K562 (cell line): ENCODE results near the gene PQBP1. TPM values are rescaled to one million over a fixed set of nuclear protein-coding genes. Genes with fewer than 3 reads are reported as not detected.

Experiments used
- ATF1 ChIP-seq, 2 experiments: fragments of 450-650 bp in 1 of 2; IDR thresholded peaks; 2 replicates each; pipeline ENCODE4 v1.6.1; 2016; ENCODE audit warnings: missing compliant biosample characterization in 1 of 2, missing genetic modification characterization in 1 of 2
- DPF2 ChIP-seq: fragments of 450-650 bp; IDR thresholded peaks from 2 replicates; pipeline ENCODE4 v1.6.1; 2016
- HDAC1 ChIP-seq, 2 experiments: fragments of 450-650 bp; IDR thresholded peaks; 2 replicates each; pipeline ENCODE4 v1.6.1; 2016 to 2017; ENCODE audit warnings: inconsistent platforms in 1 of 2, mild to moderate bottlenecking in 1 of 2, moderate library complexity in 1 of 2
- MEF2D ChIP-seq: conservative IDR thresholded peaks from 2 replicates; pipeline ENCODE4 v1.6.1; 2016; ENCODE audit warnings: low read depth, missing genetic modification characterization, missing compliant biosample characterization
- MYNN ChIP-seq, 2 experiments: sonication (generic); formaldehyde crosslinking in 1 of 2; IDR thresholded peaks; 2 replicates each; pipeline versions ENCODE4 v1.5.0 to v1.6.1; 2016 to 2020; ENCODE audit warnings: antibody characterized with exemption in 1 of 2, missing genetic modification reagents in 1 of 2
- SMAD4 ChIP-seq: fragments of 250-450 bp; sonication (Bioruptor Pico); conservative IDR thresholded peaks from 2 replicates; pipeline ENCODE4 v1.8.0; 2021; ENCODE audit warnings: inconsistent platforms, mild to moderate bottlenecking, moderate library complexity
- SMARCC2 ChIP-seq: fragments of 450-650 bp; IDR thresholded peaks from 2 replicates; pipeline ENCODE4 v1.6.1; 2017; ENCODE audit warnings: antibody characterized with exemption, moderate library complexity, mild to moderate bottlenecking, low read depth
- TCF3 ChIP-seq: sonication (generic); formaldehyde crosslinking; IDR thresholded peaks from 2 replicates; pipeline ENCODE4 v1.4.0; 2020; ENCODE audit warnings: mild to moderate bottlenecking, missing genetic modification reagents
- ZNF551 ChIP-seq: fragments of 250-450 bp; sonication (Bioruptor Pico); IDR thresholded peaks from 2 replicates; pipeline ENCODE4 v1.5.0; 2021; ENCODE audit warnings: mild to moderate bottlenecking, moderate library complexity
- ZNF586 ChIP-seq: fragments of 450-650 bp; formaldehyde crosslinking; conservative IDR thresholded peaks from 2 replicates; pipeline ENCODE4 v1.4.0; 2020; ENCODE audit warnings: mild to moderate bottlenecking, moderate library complexity
- polyA plus RNA-seq, 8 experiments: library from polyadenylated mRNA; depleted of rRNA in 4 of 8; stranded (reverse) in 5 of 8; unstranded in 3 of 8; fragments of >200 nt; fragmentation: Nextera tagmentation in 2 of 8; fragmentation: Illumina TruSeq in 1 of 8; extraction: Ambion mirVana in 2 of 8; extraction: Trizol in 1 of 8; gene quantifications; 2 replicates each; pipeline versions ENCODE4 v1.2.1 to v1.2.3, GENCODE V29; 2011 to 2014; ENCODE audit warnings: inconsistent platforms in 1 of 8, missing spikeins in 1 of 8
- total RNA-seq, 7 experiments: library from RNA; depleted of rRNA in 6 of 7; stranded (reverse); fragments of >200 nt in 6 of 7; fragmentation: Illumina TruSeq in 2 of 7; extraction: Trizol in 2 of 7; gene quantifications; 2 replicates each; pipeline versions ENCODE4 v1.2.1 to v1.2.3, GENCODE V29; 2011 to 2021; ENCODE audit warnings: low replicate concordance in 1 of 7
- TF ChIP-seq, protein P1 (sequence below): fragments of 450-650 bp; IDR thresholded peaks from 2 replicates; pipeline ENCODE4 v1.6.1; 2016; ENCODE audit warnings: borderline replicate concordance
- TF ChIP-seq, protein P2 (sequence below), 2 experiments: fragments of 450-650 bp in 1 of 2; IDR thresholded peaks; 2 replicates each; pipeline ENCODE4 v1.6.1; 2011 to 2017; ENCODE audit warnings: low read depth in 2 of 2, antibody characterized with exemption in 1 of 2, borderline replicate concordance in 1 of 2, low read length in 1 of 2, mild to moderate bottlenecking in 1 of 2, mixed read lengths in 1 of 2; ENCODE audit not compliant: control insufficient read depth in 1 of 2
- TF ChIP-seq, protein P3 (sequence below): sonication (generic); formaldehyde crosslinking; IDR thresholded peaks from 2 replicates; pipeline ENCODE4 v1.8.1; 2023; ENCODE audit warnings: mild to moderate bottlenecking, missing genetic modification reagents
- TF ChIP-seq, protein P4 (sequence below): sonication (generic); formaldehyde crosslinking; IDR thresholded peaks from 2 replicates; pipeline ENCODE4 v1.8.0; 2023; ENCODE audit warnings: mild to moderate bottlenecking, missing genetic modification reagents
- TF ChIP-seq, protein P5 (sequence below): IDR thresholded peaks from 2 replicates; pipeline ENCODE4 v1.6.1; 2014; ENCODE audit warnings: antibody characterized with exemption

PQBP1 gene
- total and polyA plus RNA-seq, 9 of the 15 experiments (the other 6 are each of a cell fraction or from before 2014, with no cell fraction given) = 41.3 to 262 (median 112) TPM

DNA sequence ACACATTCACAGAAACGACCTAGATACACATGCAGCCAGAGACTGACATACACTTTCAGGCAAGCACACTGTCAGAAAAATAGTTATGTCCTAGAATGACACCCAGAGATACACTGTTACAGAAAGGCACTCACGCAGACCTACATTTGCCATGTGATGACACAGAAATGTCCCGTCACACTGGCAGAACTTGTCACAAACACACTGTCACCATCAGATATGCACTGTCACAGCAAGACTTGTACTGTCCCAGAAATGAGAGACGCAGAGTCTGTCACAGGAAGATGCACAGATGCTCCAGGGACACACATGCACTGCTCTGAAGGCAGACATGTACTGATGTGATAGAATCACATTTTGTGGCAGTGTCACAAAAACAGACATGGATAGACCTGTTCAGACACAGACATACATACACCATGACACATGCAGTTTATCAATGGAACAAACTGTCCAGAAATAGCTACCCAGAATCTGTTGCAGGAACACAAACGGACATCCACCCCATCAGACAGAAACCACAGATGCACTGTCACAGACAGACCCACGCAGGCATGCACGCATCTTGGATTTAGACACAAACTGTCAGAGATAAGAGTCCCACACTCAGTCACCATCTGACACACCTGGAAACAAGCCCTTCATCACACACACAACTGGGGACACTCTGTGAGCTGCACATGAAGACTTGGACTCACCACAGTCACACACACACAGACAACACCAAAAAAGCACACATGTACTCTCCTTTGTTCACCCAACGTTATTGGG lies 22.4 kb downstream of the PQBP1 start (continued):
- TF ChIP-seq, protein P1, sequence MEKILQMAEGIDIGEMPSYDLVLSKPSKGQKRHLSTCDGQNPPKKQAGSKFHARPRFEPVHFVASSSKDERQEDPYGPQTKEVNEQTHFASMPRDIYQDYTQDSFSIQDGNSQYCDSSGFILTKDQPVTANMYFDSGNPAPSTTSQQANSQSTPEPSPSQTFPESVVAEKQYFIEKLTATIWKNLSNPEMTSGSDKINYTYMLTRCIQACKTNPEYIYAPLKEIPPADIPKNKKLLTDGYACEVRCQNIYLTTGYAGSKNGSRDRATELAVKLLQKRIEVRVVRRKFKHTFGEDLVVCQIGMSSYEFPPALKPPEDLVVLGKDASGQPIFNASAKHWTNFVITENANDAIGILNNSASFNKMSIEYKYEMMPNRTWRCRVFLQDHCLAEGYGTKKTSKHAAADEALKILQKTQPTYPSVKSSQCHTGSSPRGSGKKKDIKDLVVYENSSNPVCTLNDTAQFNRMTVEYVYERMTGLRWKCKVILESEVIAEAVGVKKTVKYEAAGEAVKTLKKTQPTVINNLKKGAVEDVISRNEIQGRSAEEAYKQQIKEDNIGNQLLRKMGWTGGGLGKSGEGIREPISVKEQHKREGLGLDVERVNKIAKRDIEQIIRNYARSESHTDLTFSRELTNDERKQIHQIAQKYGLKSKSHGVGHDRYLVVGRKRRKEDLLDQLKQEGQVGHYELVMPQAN = peak; percentile 71; the same call in 1 of the 2 replicates
- TF ChIP-seq ATF1 (CRISPR knock-in tag; IDR thresholded peaks at IDR 0.05) = no peak
- peak; percentile 63 for TF ChIP-seq ATF1 (tag; IDR thresholded peaks at IDR 0.05)
- TF ChIP-seq ZNF586 (CRISPR knock-in tag) = no peak
- peak; percentile 55 for TF ChIP-seq SMAD4 (CRISPR knock-in tag)
- TF ChIP-seq HDAC1 (IDR thresholded peaks at IDR 0.05) = peak in 1 of 2 experiments; percentile 75; a peak in 2 of 4 replicates
- TF ChIP-seq, protein P2, sequence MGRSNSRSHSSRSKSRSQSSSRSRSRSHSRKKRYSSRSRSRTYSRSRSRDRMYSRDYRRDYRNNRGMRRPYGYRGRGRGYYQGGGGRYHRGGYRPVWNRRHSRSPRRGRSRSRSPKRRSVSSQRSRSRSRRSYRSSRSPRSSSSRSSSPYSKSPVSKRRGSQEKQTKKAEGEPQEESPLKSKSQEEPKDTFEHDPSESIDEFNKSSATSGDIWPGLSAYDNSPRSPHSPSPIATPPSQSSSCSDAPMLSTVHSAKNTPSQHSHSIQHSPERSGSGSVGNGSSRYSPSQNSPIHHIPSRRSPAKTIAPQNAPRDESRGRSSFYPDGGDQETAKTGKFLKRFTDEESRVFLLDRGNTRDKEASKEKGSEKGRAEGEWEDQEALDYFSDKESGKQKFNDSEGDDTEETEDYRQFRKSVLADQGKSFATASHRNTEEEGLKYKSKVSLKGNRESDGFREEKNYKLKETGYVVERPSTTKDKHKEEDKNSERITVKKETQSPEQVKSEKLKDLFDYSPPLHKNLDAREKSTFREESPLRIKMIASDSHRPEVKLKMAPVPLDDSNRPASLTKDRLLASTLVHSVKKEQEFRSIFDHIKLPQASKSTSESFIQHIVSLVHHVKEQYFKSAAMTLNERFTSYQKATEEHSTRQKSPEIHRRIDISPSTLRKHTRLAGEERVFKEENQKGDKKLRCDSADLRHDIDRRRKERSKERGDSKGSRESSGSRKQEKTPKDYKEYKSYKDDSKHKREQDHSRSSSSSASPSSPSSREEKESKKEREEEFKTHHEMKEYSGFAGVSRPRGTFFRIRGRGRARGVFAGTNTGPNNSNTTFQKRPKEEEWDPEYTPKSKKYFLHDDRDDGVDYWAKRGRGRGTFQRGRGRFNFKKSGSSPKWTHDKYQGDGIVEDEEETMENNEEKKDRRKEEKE (IDR thresholded peaks at IDR 0.05; ENCODE audit: borderline replicate concordance in 1 of 2, control insufficient read depth in 1 of 2, low read depth in 2 of 2, low read length in 1 of 2) = no peak
- TF ChIP-seq MEF2D (tag) = no peak
- TF ChIP-seq SMARCC2 = no peak
- TF ChIP-seq DPF2 = peak; percentile 43; the same call in 1 of the 2 replicates
- TF ChIP-seq, protein P3, sequence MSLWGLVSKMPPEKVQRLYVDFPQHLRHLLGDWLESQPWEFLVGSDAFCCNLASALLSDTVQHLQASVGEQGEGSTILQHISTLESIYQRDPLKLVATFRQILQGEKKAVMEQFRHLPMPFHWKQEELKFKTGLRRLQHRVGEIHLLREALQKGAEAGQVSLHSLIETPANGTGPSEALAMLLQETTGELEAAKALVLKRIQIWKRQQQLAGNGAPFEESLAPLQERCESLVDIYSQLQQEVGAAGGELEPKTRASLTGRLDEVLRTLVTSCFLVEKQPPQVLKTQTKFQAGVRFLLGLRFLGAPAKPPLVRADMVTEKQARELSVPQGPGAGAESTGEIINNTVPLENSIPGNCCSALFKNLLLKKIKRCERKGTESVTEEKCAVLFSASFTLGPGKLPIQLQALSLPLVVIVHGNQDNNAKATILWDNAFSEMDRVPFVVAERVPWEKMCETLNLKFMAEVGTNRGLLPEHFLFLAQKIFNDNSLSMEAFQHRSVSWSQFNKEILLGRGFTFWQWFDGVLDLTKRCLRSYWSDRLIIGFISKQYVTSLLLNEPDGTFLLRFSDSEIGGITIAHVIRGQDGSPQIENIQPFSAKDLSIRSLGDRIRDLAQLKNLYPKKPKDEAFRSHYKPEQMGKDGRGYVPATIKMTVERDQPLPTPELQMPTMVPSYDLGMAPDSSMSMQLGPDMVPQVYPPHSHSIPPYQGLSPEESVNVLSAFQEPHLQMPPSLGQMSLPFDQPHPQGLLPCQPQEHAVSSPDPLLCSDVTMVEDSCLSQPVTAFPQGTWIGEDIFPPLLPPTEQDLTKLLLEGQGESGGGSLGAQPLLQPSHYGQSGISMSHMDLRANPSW (CRISPR knock-in tag) = no peak
- TF ChIP-seq, protein P4, sequence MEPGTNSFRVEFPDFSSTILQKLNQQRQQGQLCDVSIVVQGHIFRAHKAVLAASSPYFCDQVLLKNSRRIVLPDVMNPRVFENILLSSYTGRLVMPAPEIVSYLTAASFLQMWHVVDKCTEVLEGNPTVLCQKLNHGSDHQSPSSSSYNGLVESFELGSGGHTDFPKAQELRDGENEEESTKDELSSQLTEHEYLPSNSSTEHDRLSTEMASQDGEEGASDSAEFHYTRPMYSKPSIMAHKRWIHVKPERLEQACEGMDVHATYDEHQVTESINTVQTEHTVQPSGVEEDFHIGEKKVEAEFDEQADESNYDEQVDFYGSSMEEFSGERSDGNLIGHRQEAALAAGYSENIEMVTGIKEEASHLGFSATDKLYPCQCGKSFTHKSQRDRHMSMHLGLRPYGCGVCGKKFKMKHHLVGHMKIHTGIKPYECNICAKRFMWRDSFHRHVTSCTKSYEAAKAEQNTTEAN (CRISPR knock-in tag) = no peak
- TF ChIP-seq, protein P5, sequence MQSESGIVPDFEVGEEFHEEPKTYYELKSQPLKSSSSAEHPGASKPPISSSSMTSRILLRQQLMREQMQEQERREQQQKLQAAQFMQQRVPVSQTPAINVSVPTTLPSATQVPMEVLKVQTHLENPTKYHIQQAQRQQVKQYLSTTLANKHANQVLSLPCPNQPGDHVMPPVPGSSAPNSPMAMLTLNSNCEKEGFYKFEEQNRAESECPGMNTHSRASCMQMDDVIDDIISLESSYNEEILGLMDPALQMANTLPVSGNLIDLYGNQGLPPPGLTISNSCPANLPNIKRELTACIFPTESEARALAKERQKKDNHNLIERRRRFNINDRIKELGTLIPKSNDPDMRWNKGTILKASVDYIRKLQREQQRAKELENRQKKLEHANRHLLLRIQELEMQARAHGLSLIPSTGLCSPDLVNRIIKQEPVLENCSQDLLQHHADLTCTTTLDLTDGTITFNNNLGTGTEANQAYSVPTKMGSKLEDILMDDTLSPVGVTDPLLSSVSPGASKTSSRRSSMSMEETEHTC = no peak
- peak; percentile 29; the same call in 1 of the 2 replicates for TF ChIP-seq MYNN (IDR thresholded peaks at IDR 0.05)
- TF ChIP-seq MYNN (CRISPR knock-in tag; IDR thresholded peaks at IDR 0.05) = no peak
- no peak for TF ChIP-seq ZNF551 (CRISPR knock-in tag)
- peak; percentile 32 for TF ChIP-seq TCF3
